ENCODE data around the gene PTPN4.

- TF ChIP-seq CTCF (IDR thresholded peaks at IDR 0.05): no peak
- TF ChIP-seq POLR2A (IDR thresholded peaks at IDR 0.05): no peak
Measured at GRCh38 chr2:119788752-119789151, 29.0 kb downstream of the PTPN4 start.

Data from ovary (tissue), 3 donors.